Stimulated activated CD4-positive, alpha-beta T cell treated with anti-CD3 and anti-CD28 coated beads, Interleukin-4, amount 100 ng/mL, for 24 hours (primary cell): Measurements from ENCODE around the gene ALPL.
A peak's percentile ranks its signal among the peaks of the same experiment; 100 is the strongest.

Source experiments
- DNase-seq: peaks from one replicate; pipeline ENCODE4 v3.0.0-alpha.2; 2020

ALPL gene

GRCh38 chr1:21532496-21532895, 23.3 kb downstream of the ALPL start:
- no peak for DNase-seq

GRCh38 chr1:21532992-21533534, 23.8 kb downstream of the ALPL start:
- DNase-seq = no peak

- DNase-seq = no peak
These were observed 24.9 kb downstream of the ALPL start for GRCh38 chr1:21534146-21534545.

- DNase-seq = peak; percentile 11
These were observed 25.6 kb downstream of the ALPL start for GRCh38 chr1:21534674-21535378.

GRCh38 chr1:21536218-21536617, 27.0 kb downstream of the ALPL start:
- no peak for DNase-seq

GRCh38 chr1:21537511-21537931, 28.3 kb downstream of the ALPL start:
- DNase-seq = no peak

GRCh38 chr1:21537932-21538630, 28.9 kb downstream of the ALPL start:
- DNase-seq = no peak

GRCh38 chr1:21539933-21540332, 30.7 kb downstream of the ALPL start:
- no peak for DNase-seq

GRCh38 chr1:21541329-21541728, 32.1 kb downstream of the ALPL start:
- DNase-seq = no peak

GRCh38 chr1:21541835-21542234, 32.6 kb downstream of the ALPL start:
- no peak for DNase-seq

GRCh38 chr1:21543598-21543997, 34.4 kb downstream of the ALPL start:
- DNase-seq = no peak

- DNase-seq = no peak
These were observed 34.9 kb downstream of the ALPL start for GRCh38 chr1:21544095-21544494.

GRCh38 chr1:21546122-21546825, 37.1 kb downstream of the ALPL start:
- DNase-seq = no peak

- no peak for DNase-seq
These were observed 38.7 kb downstream of the ALPL start for GRCh38 chr1:21547876-21548275.

GRCh38 chr1:21550097-21550496, 40.9 kb downstream of the ALPL start:
- no peak for DNase-seq

- no peak for DNase-seq
These were observed 41.7 kb downstream of the ALPL start for GRCh38 chr1:21550866-21551475.

- DNase-seq = no peak
These were observed 43.5 kb downstream of the ALPL start for GRCh38 chr1:21552715-21553114.

- DNase-seq = no peak
These were observed 44.1 kb downstream of the ALPL start for GRCh38 chr1:21553116-21553926.

- DNase-seq = no peak
These were observed 50.8 kb downstream of the ALPL start for GRCh38 chr1:21559788-21560567.

GRCh38 chr1:21560916-21561638, 51.9 kb downstream of the ALPL start:
- no peak for DNase-seq

- no peak for DNase-seq
These were observed 53.7 kb downstream of the ALPL start for GRCh38 chr1:21562896-21563295.
